Measurements from ENCODE around the gene PARD3B. TPM values are rescaled to one million over a fixed set of nuclear protein-coding genes. Genes with fewer than 3 reads are reported as not detected.

PARD3B gene
- polyA plus RNA-seq, 1 donor: 37.4 TPM

DNA sequence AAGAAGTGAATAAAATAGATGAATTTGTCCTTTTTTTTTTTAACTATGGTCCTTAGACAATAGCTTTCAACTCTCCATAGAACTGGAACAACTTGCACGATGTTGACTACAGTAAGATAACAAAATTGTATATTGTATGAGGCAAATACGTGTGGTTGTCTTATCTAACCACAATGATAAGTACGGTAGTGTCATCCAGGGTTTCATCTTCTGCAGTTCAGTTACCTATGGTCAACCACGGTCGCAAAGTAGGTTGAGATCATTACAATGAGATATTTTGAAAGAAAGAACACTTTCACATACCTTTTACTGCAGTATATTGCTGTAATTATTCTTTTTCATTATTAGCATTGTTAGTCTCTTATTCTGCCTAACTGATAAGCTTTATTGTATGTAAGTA, 295.2 kb downstream of the PARD3B start:
- DNase-seq: no peak

- no peak for DNase-seq
Observed at GRCh38 chr2:204842068-204842467, 296.8 kb downstream of the PARD3B start.

DNA sequence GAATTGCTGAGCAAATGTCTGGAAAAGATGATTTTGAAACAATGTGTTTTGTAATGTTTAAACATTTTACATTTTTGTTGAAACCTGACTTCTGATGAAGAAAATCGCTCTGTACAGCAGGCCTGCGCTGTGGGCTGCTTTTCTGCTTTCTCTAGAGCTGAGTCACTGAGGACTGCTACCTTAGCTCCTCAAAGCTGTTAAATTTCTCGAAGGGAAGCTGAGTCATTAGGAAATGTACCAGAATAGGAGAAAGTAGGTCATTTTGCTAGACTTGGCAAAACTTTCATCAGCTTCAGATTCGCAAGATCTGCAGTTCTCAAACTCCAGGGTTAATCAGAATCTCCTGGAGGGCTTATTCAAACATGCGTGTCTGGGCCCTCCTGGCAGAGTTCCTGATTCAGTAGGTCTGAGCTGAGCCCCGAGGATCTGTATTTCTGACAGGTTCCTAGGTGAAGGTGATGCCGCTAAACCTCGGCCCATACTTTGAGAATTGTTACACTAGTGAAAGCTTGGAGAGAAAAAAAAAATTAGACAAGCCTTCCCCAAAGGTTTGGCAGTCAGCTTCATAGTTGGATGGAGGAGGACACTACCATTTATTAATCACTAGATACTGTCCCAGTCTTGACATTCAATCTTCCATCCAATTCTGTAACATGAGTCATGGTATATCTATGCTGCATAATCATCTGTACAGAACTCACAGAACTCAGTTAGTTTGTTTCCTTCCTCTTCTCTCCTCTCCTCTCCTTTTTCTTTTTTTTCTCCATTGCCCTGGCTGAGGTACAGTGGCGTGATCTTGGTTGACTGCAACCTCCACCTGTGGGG, 297.6 kb downstream of the PARD3B start:
- DNase-seq: no peak

DNA sequence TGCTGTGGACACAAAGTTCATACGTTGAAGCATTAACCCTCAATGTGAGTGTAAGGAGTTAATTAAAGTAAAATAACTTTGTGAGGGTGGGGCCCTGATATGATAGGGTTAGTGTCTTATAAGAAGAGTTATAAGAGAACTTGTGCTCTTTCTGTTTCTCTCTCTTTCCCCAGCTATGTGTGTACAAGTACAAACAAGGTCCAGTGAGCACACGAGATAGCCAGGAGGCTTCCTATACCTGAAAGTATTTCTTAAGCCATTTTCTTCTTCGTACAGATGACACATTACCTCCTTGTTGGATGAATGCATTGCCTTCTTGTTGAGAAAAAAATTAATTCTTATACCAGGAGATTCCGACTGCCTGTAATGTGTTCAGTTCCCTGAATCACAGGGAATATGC, 301.2 kb downstream of the PARD3B start:
- DNase-seq: no peak

- DNase-seq: peak; percentile 31
Observed at GRCh38 chr2:204849892-204850291, 304.6 kb downstream of the PARD3B start.

GRCh38 chr2:204850581-204850980, 305.3 kb downstream of the PARD3B start:
- DNase-seq: no peak

DNA sequence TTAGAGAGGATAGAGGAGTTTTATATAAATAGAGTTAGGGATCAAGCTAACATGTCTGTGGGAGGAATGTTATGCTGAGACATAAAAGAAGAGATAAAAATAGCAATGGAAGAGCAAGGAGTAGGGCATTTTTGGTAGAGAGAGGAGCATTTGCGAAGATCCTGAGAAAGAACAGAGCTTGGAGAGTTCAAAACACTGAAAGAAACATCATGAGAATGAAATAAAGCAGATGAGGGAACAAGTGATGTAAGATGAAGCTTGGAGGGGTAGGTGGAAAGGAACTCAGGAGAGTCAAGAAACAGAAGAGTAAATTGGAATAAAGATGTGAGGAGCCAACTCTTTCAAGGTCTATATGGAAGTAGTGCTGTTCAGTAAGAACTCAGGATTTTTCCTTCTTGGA, 308.6 kb downstream of the PARD3B start:
- no peak for DNase-seq

GRCh38 chr2:204860274-204860673, 315.0 kb downstream of the PARD3B start:
- DNase-seq: no peak

DNA sequence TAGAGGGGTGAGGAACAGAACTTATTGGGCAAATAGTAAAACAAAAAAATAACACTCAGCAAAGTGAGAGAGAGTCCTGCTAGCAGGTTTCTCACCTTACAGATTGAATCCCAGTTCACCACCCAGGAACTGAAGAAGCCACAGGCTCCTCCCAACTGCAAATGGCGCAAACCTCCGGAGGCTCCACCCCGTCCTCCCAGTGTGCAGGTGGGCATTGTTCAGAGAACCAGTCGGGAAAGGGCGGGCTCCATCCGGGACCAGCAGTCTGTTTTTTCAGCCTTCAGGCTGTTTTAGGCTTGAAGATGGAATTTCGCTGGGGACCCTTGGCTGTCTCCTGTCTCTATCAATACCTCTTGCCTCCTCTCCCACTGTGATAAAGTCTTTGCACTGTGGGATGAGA, 317.5 kb downstream of the PARD3B start:
- DNase-seq: no peak

DNA sequence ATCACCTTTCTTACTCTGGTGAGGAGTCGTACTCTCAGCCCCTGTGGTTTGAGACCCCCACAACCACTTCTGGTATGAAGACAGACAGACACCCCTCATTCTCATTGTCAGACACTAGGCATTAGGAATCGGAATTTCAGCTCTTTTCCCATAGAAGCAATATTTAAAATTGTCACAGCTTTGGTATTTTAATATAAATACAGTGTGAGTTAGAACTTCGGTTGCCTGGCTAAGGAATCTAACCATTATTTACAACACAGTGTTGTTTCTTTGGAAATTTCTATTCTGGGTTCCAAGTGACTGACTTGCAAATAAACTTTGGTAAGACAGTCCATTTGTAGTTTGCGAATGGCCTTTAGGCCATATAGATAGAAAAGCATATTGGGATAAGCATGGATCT, 318.1 kb downstream of the PARD3B start:
- no peak for DNase-seq

- no peak for DNase-seq
Observed at GRCh38 chr2:204869132-204869823, 324.0 kb downstream of the PARD3B start.

GRCh38 chr2:204870053-204870452, 324.8 kb downstream of the PARD3B start:
- no peak for DNase-seq

DNA sequence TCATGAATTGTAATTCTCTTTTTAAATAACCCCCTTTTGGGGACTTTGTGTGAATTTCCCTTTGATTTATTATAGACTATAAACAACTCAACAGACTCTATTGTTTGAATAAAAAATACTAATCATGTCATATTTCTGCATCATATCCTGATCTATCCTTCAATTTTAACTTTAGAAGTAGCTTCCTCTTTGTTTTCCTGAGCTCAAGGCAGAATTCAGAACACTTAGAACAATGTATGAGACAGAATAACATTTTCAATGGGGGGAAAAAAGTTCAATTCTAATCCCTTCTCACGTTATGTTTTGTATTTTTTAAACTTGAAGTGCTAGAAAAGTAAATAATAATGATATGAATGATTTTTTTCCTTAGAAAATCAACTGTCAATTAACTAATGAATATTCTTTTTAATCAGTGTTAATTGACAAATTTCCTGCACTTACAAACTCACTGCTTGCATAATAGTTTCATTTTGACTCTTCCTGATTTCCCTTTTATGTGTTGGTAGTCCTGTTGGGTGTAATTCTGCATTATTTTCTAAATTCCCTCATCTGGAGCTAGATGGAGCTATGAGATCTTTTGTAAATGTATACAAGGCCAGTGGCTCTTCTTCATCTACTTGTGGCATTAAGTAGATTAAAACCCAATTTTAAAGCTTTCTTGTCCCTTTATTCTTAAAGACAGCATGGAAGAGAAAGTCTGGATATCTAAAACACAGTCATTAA, 326.1 kb downstream of the PARD3B start:
- DNase-seq: peak; percentile 57

DNA sequence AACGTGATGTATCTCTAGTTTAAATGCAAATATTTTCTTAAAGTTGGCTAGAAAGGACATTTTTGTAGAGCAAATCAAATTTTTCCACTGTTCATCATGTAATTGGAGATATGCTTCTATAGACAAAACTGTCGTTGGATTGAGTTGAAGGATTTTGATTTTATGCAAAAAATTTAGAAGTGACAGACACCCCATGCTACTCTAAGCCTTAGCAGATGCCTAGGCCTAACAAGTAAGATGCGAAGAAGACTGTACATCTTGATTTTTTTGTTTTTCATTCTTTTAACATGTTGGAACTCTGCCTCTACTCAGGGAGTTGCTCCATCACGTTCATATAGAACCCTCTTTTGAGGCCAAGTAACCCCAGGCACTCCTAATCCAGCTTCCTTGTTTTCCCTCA, 331.0 kb downstream of the PARD3B start:
- DNase-seq: no peak

DNA sequence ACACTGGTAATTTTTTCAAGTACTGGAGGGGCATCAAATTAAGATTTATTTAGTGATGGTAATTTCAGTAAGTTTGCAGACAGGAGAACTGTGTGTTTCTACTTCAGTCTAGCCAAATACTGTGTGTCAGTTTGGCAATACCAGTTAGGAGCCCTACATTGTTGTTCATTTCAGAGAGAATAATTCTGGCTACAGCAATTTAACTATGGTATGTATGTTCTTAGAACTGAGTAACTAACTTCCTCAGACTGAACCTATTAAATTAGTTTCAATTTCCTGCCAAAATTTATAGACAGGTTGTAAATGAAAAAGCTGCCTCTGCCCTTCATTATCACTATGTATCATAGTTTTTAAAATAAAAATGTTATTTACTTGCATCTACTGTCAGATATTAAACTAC, 332.4 kb downstream of the PARD3B start:
- DNase-seq: no peak

GRCh38 chr2:204880928-204881327, 335.7 kb downstream of the PARD3B start:
- no peak for DNase-seq

DNA sequence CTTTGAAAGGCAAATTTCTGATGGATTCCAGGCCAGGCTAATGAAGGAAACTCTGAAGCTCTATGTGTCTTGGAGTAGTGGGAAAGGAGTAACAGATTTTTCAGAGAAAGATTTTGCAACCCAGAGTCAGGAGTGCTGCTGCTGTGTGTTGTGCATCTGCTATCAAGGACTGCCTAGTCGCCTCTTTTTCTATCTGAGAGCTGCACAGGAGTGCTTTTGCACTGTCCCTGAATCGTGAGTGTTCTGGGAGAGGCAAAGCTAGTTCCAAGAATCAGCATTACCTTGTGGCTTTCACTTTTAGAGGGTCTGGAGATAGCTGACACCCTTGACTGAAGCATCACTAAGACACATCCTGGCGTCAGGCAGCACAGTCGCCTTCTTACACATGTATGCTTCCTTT, 336.4 kb downstream of the PARD3B start:
- no peak for DNase-seq

DNA sequence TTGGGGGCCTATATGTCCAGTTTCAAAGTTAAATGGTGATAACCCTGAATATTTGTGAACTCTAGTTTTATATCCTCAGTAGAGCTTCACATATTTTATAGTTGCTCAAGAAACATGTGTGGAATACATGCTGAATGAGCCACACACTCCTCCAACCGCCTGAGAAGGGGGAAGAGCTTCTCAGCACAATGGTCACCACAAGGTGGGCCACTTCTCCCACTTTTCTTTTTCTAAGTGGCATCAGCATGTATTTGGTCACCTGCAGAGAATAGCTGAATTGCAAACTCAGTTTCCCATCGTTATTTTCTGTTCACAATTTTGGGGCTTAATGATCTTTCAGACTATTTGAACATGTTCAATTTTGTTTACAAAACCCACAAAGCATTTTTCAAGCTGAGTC, 340.5 kb downstream of the PARD3B start:
- DNase-seq: no peak

GRCh38 chr2:204886713-204887112, 341.4 kb downstream of the PARD3B start:
- no peak for DNase-seq

DNA sequence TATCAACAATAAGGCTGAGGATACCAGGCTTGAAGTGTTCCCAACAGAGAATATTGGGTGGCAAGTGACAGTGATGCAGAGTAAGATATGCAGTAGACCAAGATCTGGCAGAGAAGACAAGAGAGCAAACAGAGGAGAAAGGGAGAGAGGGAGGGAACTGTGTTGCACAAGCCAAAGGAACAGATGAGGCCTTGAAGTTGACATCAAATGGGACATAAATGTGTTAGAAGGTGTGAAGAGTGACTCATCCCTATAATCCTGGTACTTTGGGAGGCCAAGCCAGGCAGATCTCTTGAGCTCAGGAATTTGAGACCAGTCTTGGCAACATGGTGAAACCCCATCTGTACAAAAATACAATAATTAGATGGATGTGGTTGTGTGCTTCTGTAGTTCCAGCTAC, 342.9 kb downstream of the PARD3B start:
- no peak for DNase-seq

DNA sequence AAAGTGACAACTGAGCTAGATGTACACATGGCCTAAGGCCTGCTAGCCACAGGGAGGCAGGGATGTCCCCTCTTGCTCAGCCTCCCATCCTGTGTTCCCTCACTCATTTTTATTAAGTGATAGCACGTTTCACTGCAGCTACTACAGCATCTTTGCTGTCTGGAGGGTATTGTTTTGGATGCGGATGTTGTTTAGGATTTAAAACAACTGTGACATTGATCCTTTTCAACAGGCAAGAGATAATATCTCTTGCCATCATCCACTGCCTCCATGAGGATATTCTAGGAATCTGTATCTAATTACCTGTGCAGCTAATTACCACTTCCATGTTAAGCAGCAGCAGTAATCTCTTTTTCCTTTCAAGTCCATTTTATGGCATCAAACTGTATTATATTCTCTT, 345.4 kb downstream of the PARD3B start:
- no peak for DNase-seq

DNA sequence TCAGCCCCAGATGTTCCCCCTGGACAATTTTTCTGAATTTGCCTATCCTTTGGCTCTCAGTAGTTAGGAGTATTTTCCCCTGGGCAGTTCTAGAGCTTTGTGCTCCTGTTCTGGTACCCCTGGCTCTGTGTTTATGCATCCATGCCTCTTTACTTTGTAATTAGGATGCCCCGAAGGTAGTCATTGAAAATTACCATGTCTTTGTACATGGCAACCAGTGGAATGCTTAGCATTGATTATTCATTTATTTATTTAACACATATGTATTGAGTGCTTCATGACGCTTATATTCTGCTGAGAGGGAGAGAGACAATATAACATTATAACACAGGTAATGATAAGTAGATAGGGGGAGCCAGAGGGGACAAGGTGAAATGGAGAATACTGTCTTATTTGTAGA, 346.5 kb downstream of the PARD3B start:
- DNase-seq: no peak

All from left kidney (tissue), 2 donors.